KG1 (cell line): ENCODE measurements around the gene FSHR.

Experiments
- DNase-seq: peaks from one replicate; lab custom pipeline; 2025; lab: John Stamatoyannopoulos, UW

Gene FSHR, protein sequence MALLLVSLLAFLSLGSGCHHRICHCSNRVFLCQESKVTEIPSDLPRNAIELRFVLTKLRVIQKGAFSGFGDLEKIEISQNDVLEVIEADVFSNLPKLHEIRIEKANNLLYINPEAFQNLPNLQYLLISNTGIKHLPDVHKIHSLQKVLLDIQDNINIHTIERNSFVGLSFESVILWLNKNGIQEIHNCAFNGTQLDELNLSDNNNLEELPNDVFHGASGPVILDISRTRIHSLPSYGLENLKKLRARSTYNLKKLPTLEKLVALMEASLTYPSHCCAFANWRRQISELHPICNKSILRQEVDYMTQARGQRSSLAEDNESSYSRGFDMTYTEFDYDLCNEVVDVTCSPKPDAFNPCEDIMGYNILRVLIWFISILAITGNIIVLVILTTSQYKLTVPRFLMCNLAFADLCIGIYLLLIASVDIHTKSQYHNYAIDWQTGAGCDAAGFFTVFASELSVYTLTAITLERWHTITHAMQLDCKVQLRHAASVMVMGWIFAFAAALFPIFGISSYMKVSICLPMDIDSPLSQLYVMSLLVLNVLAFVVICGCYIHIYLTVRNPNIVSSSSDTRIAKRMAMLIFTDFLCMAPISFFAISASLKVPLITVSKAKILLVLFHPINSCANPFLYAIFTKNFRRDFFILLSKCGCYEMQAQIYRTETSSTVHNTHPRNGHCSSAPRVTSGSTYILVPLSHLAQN

DNA sequence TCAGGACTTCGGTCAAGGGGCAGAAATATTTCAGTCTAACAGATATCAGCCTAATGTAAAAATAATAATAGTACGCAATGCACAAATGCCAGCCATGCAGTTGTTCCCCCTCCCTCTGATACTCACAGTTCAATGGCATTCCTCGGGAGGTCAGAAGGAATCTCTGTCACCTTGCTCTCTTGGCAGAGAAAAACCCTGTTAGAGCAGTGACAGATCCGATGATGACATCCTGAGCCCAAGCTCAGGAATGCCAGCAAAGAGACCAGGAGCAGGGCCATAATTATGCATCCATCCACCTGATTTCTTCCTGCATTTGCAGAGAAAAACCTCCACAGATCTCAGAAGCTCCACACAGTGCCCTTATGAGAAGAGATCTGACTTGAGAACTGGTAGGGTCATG is at the start of gene FSHR:
Gene FSHR, minus strand, starts transcription at position 376 of the 400 bp plus-strand sequence. Its CDS starts 98 bp downstream, at position 278.
- DNase-seq = no peak

DNA sequence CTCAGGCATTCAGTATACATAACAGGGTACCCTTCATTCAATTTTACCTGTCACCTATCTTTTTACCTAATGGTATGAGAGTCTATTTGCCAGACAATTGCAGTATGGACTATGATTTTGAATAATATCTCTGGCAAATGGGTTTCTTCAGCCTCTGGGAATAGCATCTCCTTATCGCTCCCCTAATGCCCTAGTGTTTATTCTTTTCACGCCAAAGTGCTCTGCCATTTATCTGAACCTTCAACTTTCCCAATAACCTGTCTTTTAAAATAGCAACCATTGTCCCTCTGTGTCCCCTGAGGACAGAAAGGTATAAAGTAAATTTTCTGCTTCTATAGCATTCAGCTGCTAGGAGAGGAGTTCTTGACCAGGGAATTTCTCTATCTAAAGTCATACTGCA is 45.0 kb upstream of the FSHR start:
- no peak for DNase-seq

DNA sequence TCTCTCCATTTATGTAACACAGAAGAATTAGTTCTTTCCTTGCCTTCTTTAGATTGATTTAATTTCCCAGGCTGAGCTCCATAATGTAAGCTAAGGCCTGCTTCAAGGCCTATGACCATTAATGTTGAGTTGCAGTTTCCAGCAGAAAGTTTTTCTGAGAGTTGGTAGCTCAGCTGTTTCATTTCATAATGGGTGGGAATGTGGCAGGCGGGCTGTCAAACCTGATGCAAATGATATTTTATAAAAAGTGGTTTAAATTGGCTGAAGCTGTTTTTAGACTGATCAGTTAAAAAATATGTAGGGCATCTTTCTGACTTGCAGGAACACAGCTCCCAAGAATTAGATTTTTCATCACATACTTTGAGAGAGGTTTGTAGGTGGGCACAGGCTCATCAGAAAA is 40.4 kb upstream of the FSHR start:
- DNase-seq = no peak

DNA sequence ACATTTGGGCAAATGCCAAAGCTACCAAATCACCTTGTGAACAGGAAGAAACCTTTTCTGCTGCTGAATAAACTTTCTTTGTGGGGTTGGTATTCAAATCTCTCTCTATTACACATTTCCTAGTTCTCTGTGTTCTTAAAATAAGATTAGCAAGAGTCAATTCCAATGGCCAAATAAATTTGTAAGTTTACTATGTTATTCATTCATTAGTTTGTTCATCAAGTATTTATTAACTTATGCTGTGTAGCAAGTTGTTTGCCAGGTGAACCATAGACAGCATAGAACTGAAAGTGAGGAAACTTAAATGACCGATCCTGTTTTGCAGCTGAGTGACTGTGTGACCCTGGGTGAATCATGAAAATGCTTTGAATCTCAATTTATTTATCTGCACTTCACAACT is 37.7 kb upstream of the FSHR start:
- DNase-seq = no peak

DNA sequence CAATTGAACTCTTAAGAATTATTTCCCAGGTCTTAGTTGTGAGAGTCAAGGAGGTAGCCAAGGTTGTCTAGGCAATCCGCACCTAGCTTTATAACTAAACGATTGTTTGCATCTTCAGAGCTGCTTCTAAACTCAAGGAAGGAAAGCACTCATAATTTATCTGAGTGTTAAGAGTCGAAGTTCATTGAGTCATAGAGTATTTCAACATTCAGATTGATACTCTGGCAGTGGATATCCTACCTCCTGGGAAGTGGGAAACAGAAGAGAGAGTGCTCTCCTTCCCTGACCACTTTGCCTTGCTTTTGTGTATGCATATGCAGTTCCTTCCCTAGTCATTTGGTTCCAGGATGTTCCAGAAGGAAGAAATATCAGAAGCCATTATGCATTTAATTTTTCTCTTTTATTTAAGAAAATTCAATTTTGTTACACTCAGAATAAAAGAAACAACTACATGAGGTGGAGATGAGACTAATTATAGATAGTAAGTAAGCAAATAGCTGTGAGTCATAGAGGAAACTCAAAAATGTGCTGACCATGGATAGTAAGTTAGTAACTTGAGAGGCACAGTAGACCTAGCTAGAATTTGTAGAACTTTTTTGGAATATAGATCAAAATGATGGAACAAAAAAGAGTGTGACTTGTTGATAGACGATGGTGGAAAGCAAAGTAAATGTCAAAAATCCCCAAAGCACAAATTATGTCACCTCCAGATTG is 35.4 kb upstream of the FSHR start:
- DNase-seq = no peak

DNA sequence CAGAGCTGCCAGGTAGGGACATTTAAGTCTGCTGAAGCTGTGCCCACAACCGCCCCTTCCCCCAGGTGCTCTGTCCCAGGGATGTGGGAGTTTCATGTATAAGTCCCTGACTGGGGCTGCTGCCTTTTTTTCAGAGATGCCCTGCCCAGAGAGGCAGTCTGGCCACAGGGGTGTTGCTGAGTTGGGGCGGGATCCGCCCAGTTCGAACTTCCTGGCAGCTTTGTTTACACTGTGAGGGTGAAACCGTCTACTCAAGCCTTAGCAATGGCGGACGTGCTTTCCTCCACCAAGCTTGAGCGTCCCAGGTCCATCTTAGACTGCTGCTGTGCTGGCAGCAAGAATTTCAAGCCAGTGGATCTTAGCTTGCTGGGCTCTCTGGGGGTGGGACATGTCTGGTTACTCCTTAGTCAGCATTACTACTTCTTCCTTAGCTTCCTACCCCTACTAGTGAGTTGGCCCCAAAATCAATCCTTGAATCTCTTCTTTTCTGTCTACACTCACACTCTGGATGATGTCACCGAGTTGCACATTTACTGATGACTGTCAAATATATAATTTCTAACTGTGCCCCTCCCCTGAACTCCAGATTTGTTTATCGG is 31.8 kb upstream of the FSHR start:
- DNase-seq = no peak

DNA sequence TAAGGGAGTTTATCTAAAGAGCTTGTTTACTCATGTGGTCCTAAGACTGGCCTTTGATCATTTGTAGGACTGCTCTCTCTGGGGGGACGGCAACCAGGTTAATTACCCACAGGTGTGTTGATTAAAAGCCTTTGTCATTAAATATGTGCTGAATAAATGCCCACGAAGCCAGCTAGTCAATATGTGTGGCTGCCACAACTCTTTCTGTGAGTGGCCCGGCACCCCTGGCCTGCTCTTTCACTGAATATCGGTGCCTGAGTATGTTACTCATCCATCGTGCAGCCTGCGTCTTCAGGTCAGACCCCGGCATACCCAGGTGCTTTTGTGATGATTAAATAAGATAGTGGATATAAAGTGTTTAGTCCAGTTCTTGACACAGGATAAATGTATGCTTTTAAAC is 24.3 kb upstream of the FSHR start:
- no peak for DNase-seq

DNA sequence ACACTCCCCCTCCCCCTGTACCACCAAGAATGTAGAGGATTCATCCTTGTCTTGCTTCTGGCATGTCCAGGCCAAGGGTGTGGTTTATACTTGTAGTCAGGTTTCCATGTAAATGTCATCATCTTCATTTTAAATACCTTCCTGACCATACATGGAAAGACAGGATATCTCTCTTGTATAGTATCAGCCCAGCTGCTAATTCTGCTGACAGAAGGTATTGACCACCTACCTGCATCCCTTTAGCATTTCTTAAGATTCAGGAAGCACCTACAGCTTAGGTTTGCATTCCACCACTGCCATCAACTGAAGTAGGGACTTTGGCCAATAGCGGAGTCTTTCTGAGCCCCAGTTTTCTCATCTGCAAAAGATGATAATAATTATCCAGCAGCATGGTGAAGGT is 22.9 kb upstream of the FSHR start:
- DNase-seq = no peak

DNA sequence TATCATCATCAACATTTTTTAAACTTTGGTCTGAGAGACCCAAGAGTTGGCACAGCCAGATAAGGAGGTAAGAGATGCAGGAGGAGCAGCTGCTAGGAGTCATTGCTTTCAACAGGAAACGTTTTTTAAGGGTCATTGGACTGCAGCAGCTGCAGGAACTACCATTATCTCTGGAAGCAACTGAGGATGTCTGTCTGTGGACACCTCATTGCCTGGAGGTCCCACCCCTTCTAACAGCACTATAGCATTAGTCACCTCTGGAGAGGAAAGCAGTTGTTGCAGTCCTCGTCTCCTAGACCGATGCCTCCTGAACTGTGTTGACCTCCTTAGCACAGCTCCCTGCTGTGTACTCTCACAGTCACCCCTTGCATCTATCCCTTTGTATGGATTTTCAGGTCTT is 21.5 kb upstream of the FSHR start:
- no peak for DNase-seq

DNA sequence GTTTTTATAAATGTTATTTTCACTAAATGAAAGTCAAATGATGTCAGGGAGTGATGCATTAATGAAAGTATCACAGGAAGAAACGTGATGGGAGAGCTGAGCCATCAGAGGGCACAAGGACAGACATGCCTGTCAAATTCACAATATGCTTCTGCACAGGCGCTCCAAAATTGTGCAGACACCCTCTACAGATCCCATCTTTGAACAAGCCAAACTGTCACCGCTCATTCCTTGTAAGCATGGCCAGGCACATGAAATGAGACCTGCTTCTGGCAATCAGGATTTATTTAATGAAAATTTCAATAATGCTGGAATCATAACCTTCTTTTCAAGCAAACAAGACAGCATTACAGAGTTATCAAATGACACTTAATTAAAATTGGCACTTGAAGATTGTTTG is 20.4 kb upstream of the FSHR start:
- no peak for DNase-seq

DNA sequence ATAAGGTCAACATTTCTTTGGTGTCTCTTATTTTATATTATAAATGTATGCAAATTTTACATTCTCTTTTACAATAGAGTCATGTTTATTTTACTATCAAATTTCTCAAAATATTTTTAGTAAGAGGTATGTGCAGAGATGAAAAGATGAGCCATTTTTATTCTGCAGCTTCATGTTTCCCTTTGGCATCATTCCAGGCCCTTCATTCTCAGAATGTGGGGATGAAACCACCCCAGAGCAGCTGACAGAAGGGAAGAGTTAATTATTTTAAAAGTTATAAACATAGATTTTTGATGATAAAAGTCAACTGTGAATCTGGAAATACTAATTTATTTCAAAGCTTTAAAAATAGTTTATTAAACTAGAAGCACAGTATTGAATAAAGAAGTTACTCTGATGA is 12.8 kb upstream of the FSHR start:
- no peak for DNase-seq

DNA sequence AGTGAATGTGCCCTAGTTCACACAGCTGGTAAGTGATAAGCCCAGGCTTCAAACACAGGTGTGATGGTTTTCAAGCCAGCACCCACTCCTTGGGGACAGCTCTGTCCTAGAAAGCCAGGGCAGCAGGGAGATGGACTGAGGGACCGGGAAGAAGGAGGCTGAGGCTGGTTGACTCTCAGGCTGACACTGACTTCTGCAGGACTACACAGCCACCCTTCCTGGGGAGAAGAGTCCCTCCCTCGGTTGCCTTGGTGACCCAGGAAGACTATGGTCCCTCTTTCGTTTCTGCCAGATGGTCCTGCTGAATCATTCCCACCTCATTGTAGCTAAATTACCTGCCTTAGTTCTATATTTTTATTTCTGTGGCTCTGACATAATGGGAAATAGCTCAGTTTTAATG is 11.3 kb upstream of the FSHR start:
- DNase-seq = no peak

DNA sequence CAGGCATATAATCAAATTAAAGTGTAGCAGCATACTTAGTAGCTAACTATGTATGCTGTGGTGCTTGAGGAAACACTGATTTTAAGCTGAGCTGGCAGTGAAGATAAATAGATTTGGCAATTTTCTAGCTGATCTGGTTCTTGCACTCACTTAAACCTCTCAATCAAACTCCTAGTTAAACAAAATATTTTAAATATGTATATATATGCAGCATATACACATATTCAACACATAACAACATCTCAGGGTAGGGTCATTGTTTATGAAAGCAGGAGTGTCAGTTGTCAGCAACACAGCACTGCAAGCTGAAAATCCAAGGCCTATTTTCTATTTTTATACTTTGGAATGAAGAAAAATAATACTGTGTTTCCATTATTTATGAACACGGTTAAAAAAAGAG is 10.4 kb upstream of the FSHR start:
- DNase-seq = no peak

DNA sequence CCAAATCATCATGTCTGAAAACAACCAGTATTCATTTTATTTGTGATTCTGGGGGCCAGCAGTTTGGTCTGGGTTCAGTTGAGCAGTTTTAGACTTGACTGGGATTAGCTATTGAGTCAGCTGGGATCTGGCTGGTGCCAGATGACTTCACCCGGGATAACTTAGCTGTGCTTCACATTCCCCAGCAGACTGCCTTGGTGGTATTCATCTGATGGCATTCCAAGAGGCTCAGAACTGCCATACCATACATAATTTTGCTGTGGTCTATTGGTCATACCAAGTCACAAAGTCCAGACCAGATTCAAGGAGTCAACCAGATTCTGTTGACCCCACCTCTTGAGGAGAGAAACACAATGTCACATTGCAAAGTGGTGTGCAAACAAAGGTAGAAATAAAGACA is 7.8 kb upstream of the FSHR start:
- no peak for DNase-seq

DNA sequence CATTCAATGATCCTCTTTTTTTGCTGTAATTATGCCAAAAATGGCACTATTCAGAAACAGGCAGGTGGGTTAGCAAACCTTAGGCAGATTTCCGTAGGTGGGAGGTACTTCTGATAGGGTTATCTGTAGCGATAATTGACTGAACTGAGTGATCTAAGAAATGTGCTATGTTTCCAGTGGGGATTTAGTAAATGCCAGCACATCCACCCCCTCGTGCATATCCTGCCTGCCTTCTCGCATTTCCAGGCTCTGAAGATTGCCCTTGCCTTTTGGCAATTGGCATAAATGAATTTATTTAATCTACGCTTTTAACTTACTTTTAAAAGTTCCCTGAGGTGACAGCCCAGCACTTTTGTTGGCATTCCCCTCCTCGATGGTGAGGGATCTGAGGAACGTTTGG is 576 bp upstream of the FSHR start:
- no peak for DNase-seq

DNA sequence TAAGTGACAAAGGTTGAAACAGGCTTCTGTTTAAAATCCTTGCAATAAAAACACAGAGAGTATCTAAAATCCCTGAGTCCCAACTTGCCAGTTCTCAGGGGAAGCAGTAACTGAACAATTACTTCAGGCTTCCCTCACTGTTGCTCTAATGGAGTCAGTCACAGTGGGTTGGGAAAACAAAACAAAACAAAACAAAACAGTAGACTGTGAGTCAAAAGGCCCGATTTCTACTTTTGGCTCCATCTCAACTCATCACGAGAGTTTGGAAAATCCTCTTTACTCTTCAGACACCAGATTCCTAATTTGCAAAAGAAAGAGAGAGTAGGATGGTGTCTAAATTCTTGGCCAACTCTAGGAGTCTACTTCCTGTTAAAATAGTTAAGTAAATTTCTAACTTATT is 1.1 kb downstream of the FSHR start:
- DNase-seq = no peak

DNA sequence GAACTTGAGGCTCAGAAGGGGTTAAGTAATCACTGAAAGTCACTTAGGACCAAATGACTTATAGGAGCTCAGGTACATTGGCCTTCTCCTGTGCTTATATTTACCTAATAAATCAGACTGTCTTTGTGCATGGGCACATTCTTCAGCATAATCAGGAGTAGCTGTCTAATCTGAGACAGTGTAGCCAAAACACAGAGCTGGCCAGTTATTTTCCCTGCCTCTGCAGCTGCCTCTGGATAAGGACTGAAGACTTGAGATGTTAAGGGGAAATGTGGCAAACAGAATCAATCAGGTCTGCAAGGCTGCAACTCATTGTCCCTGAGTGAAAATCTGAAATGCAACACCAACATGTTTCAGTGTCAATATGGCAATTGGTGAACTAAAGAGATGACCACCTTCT is 1.5 kb downstream of the FSHR start:
- no peak for DNase-seq

DNA sequence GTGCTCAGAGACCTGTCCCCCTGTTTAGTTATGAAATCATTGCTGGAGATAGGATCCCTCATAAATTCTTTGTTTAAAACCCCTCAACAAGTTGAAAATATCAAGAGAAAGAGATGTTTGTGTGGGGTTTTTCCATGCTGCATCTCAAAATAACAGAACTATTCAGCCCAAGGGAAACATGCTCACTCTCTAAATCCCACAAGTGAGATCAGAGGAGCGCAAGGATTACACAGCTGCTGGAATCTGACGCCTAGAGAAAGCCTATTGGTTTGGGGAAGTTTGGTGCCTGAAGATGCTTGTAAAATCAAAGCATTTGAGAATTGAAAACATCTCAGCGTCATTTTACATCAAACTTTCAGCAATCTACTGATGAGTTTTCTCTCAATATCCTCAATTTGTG is 7.9 kb downstream of the FSHR start:
- no peak for DNase-seq

DNA sequence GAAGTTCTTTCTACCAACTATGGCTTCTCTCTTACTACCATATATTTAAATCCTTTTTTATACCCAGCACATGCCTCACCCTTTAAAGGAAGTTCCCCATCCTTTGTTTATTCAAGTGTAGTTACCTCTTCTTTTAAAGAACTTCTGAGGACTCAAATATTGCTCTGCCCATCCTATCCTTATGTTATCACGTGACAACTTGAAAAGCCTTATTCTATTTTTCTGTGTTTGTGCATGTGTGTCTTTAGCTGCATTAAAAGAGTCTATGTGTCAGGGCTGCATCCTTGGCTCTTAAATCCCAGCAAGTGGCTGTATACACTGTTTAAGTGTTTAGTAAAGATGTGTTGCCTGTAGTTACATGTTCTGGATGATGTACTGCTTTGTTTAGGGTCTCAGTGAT is 22.5 kb downstream of the FSHR start:
- no peak for DNase-seq

DNA sequence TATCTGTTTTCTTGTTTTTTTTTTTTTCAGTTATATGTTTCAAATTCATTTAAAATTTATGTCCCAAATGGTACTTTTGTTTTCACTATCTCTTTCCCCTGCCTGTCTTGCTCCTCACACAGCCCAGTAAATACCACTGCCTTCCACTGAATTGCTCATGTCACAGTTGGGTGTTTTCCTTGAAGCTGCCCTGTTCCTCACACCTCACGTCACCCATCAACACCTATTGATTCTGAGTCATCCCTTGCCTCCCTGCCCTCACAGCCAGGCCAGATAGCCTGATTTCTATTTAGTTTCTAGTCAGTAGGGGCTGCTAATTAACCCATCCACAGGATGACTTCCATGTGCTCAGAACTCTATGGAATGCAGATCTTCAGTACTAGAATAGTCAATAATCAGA is 25.3 kb downstream of the FSHR start:
- DNase-seq = no peak

DNA sequence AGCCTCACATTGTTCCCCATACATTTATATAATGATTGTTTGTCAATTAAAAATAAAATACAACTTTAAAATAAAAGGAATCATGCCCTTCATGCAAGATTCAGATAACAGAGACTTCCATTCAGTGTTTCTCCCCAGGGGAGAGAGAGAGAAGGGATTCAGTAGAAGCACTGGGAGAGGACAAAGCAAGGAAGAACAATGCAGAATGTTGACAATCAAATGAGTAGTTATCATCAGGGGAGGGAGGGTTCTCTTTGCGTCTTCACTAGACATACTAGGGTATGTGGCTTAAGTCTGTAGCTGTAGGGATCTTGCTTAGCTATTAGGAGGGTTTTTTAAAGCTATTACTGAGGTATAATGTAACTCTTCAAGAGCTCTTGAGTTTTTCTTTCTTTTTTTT is 30.7 kb downstream of the FSHR start:
- DNase-seq = no peak

DNA sequence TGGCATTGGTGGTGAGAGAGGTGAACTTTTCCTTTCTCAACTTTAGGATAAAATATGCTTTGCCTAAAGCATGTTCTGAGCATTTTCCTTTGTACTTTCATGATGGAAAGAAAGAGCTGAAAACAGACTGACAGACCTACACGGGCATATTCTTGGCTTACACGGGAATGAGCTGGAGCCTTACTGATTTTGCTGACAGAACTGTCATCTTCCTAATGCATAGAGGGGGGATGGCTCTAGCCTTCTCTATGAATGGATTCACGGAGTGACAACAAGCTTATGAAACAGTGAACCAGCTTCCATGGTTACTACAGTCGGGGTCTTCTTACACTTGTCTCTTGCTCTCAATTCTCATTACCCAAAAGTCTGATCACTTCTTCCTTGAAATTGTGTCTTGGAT is 32.2 kb downstream of the FSHR start:
- no peak for DNase-seq

DNA sequence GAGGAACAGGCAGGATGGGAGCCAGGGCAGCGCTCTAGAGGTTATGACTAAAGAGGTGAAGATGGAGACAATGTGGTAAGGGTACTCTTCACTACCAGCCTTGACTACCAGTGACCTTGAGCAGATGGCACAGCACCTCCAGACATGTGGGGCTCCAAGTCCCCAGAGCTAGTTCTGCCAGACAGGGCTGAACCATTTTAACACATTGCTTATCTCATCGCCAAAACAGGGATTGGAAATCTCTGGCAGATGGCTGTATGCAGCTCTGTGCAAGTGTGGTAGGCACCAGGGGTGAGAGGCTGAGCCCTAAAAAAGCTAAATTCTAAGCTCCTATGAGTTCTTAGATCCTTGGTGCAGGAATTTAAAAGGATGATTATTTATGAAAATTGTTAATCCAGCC is 41.3 kb downstream of the FSHR start:
- DNase-seq = no peak
